Adrenal gland (tissue), 5 donors: Measurements from ENCODE around the gene PIWIL4.
A peak's percentile ranks its signal among the peaks of the same experiment; 100 is the strongest.

Source experiments
- CTCF ChIP-seq, 6 experiments: fragments of 450-650 bp in 4 of 6; fragments of 200-600 bp in 2 of 6; sonication (generic) in 1 of 6; IDR thresholded peaks; 1 replicate in 5 of 6; 2 replicates in 1 of 6; pipeline versions ENCODE4 v1.5.1 to v1.8.0; 2016 to 2021; ENCODE audit warnings: antibody characterized with exemption in 6 of 6, mild to moderate bottlenecking in 2 of 6, moderate library complexity in 1 of 6
- POLR2A ChIP-seq, 2 donors: fragments of 450-650 bp; IDR thresholded peaks; one replicate each; pipeline ENCODE4 v1.6.1; 2017; ENCODE audit warnings: antibody characterized with exemption in 2 of 2, mild to moderate bottlenecking in 2 of 2, moderate library complexity in 1 of 2
- donor health status: DM: no; HTN: no; CAD: no.

- TF ChIP-seq CTCF (IDR thresholded peaks at IDR 0.05) (peak in 1 of 6 experiments; percentile 16), POLR2A (IDR thresholded peaks at IDR 0.05) (peak; percentile 61 to 77)
Measured at GRCh38 chr11:94543695-94544645, 23.2 kb upstream of the PIWIL4 start, which contains the start of gene FUT4.
